ENCODE measurements around the gene CXCL5. TPM values are rescaled to one million over a fixed set of nuclear protein-coding genes. Genes with fewer than 3 reads are reported as not detected.

Gene CXCL5
- total and polyA plus RNA-seq, 2 experiments from 2014 or later: 7.5 to 7.6 TPM

DNA sequence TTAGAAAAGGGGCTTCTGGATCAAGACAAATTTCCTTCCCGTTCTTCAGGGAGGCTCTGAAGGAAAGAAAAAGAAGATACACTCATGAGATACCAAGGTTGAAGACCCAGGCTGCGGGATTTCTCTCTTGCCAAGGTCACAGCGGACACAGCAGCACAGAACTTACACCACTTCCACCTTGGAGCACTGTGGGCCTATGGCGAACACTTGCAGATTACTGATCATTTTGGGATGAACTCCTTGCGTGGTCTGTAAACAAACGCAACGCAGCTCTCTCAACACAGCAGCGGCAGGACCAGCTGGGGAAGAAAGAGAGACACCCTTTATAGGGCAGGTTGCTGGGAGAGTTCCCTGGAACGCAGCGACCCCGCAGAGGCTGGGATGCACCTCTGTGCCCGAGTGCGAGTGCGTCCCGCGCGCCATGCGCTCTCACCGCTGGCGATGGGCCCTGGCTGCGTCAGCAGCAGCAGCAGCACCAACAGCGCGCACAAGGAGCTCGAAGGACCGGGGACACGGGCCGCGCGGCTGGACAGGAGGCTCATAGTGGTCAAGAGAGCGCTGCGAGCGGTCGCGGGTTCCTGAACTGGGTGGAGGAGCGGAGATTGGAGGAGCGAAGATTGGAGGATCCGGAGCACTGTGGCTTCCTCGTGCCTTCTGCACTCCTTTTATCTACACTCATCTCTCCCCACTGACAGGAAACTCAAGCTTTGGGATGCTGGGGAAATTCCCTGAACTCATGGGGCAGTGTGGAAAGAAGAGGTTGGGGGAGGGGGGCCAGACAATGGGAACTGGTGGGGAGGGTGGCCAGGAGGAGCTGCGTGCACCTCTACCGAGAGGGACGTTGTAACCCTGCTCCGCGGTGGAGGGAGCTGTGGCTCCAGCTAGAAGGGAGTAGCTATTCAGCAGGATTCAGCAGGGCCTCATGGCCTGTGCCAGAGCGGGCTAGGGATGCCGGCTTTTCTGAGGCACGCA, at the start of gene CXCL5 (continued):
- TF ChIP-seq, protein P1, sequence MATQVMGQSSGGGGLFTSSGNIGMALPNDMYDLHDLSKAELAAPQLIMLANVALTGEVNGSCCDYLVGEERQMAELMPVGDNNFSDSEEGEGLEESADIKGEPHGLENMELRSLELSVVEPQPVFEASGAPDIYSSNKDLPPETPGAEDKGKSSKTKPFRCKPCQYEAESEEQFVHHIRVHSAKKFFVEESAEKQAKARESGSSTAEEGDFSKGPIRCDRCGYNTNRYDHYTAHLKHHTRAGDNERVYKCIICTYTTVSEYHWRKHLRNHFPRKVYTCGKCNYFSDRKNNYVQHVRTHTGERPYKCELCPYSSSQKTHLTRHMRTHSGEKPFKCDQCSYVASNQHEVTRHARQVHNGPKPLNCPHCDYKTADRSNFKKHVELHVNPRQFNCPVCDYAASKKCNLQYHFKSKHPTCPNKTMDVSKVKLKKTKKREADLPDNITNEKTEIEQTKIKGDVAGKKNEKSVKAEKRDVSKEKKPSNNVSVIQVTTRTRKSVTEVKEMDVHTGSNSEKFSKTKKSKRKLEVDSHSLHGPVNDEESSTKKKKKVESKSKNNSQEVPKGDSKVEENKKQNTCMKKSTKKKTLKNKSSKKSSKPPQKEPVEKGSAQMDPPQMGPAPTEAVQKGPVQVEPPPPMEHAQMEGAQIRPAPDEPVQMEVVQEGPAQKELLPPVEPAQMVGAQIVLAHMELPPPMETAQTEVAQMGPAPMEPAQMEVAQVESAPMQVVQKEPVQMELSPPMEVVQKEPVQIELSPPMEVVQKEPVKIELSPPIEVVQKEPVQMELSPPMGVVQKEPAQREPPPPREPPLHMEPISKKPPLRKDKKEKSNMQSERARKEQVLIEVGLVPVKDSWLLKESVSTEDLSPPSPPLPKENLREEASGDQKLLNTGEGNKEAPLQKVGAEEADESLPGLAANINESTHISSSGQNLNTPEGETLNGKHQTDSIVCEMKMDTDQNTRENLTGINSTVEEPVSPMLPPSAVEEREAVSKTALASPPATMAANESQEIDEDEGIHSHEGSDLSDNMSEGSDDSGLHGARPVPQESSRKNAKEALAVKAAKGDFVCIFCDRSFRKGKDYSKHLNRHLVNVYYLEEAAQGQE (IDR thresholded peaks at IDR 0.05; ENCODE audit: unreplicated experiment): no peak

DNA sequence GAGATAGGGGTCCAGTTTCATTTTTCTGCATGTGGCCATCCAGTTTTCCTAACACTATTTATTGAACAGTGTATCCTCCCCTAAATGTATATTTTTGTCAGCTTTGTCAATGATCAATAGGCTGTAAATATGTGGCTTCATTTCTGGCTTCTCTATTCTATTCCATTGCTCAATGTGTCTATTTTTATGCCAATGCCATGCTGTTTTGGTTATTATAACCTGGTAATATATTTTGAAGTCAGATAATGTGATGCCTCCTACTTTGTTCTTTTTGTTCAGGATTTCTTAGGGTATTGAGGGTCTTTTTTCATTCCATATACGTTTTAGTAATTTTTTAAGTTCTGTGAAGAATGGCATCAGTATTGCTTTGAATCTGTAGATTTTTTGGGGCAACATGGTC, 48.7 kb upstream of the CXCL5 start:
- Histone ChIP-seq H3K36me3 (ENCODE audit: insufficient read depth) (no peaks in the 10 kb centered on the region), H3K79me2 (replicated peaks; ENCODE audit: insufficient read depth) (no peaks in the 10 kb centered on the region), H3K9me2 (ENCODE audit: insufficient read depth) (no peaks in the 10 kb centered on the region), H2AFZ (no peak overlapping the region), H3K27me3 (ENCODE audit: insufficient read depth) (no peaks in the 10 kb centered on the region), H4K20me1 (replicated peaks; ENCODE audit: insufficient read depth) (no peaks in the 10 kb centered on the region), H3K4me1 (ENCODE audit: insufficient read depth) (no peaks in the 10 kb centered on the region), H3K27ac (ENCODE audit: low read depth) (no peak overlapping the region), H3K4me3 (no peak overlapping the region), H3F3A (replicated peaks; ENCODE audit: low read depth) (no peaks in the 10 kb centered on the region), H3K4me2 (no peak overlapping the region)
- Mint-ChIP-seq H3K27me3 (ENCODE audit: insufficient read depth, low read depth, poor library complexity) (no peaks in the 10 kb centered on the region), H3K36me3 (ENCODE audit: low read depth) (no peaks in the 10 kb centered on the region; the same call in 2 of the 3 replicates), H3K4me3 (no peak overlapping the region), H3K9me3 (peaks cover 16% of the 10 kb centered on the region; the same call in 1 of the 3 replicates), H3K4me1 (peaks cover 5% of the 10 kb centered on the region; the same call in 2 of the 3 replicates), H3K27ac (no peak overlapping the region)
- no peak for DNase-seq (ENCODE audit: low spot score)
- ATAC-seq: no peak
- TF ChIP-seq, protein P1 (IDR thresholded peaks at IDR 0.05; ENCODE audit: unreplicated experiment): no peak
- TF ChIP-seq, protein P2, sequence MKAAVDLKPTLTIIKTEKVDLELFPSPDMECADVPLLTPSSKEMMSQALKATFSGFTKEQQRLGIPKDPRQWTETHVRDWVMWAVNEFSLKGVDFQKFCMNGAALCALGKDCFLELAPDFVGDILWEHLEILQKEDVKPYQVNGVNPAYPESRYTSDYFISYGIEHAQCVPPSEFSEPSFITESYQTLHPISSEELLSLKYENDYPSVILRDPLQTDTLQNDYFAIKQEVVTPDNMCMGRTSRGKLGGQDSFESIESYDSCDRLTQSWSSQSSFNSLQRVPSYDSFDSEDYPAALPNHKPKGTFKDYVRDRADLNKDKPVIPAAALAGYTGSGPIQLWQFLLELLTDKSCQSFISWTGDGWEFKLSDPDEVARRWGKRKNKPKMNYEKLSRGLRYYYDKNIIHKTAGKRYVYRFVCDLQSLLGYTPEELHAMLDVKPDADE (IDR thresholded peaks at IDR 0.05): no peak
- TF ChIP-seq POLR2AphosphoS5 (IDR thresholded peaks at IDR 0.05; ENCODE audit: low read depth) (no peak), EZH2phosphoT487 (IDR thresholded peaks at IDR 0.05; ENCODE audit: unreplicated experiment) (no peak), ZNF114 (CRISPR knock-in tag; IDR thresholded peaks at IDR 0.05) (no peak), JUNB (IDR thresholded peaks at IDR 0.05; ENCODE audit: unreplicated experiment) (no peak)
- TF ChIP-seq, protein P3, sequence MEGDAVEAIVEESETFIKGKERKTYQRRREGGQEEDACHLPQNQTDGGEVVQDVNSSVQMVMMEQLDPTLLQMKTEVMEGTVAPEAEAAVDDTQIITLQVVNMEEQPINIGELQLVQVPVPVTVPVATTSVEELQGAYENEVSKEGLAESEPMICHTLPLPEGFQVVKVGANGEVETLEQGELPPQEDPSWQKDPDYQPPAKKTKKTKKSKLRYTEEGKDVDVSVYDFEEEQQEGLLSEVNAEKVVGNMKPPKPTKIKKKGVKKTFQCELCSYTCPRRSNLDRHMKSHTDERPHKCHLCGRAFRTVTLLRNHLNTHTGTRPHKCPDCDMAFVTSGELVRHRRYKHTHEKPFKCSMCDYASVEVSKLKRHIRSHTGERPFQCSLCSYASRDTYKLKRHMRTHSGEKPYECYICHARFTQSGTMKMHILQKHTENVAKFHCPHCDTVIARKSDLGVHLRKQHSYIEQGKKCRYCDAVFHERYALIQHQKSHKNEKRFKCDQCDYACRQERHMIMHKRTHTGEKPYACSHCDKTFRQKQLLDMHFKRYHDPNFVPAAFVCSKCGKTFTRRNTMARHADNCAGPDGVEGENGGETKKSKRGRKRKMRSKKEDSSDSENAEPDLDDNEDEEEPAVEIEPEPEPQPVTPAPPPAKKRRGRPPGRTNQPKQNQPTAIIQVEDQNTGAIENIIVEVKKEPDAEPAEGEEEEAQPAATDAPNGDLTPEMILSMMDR (conservative IDR thresholded peaks at IDR 0.05; ENCODE audit: low read depth in 2 of 2): no peak
